K562 (cell line): Measurements from ENCODE around the gene PNPLA2. TPM values are rescaled to one million over a fixed set of nuclear protein-coding genes. Genes with fewer than 3 reads are reported as not detected.

Experiments used
- ATF7 ChIP-seq: fragments of 450-650 bp; IDR thresholded peaks from 2 replicates; pipeline ENCODE4 v1.7.1; 2014; ENCODE audit warnings: mild to moderate bottlenecking, moderate library complexity
- BRD4 ChIP-seq: fragments of 200-600 bp; sonication (generic); IDR thresholded peaks from 2 replicates; pipeline ENCODE4 v1.6.1; 2017; ENCODE audit warnings: inconsistent platforms
- BRF1 ChIP-seq: IDR thresholded peaks from 3 replicates; pipeline ENCODE4 v1.6.1; 2011; ENCODE audit warnings: borderline replicate concordance, mild to moderate bottlenecking; ENCODE audit not compliant: insufficient read length; ENCODE audit errors: extremely low read depth
- CBX1 ChIP-seq: sonication (generic); IDR thresholded peaks from 2 replicates; pipeline ENCODE4 v1.6.1; 2016; ENCODE audit warnings: antibody characterized with exemption, low read depth, mild to moderate bottlenecking
- ETS2 ChIP-seq: IDR thresholded peaks from 2 replicates; pipeline ENCODE4 v1.6.1; 2016; ENCODE audit warnings: borderline replicate concordance, missing genetic modification characterization, mild to moderate bottlenecking, moderate library complexity, missing compliant biosample characterization; ENCODE audit not compliant: poor library complexity, severe bottlenecking
- GTF2E2 ChIP-seq: fragments of 200-800 bp; sonication (Bioruptor generic); IDR thresholded peaks from 2 replicates; pipeline ENCODE4 v1.6.1; 2016; ENCODE audit warnings: missing genetic modification characterization, missing compliant biosample characterization
- HOXB6 ChIP-seq: fragments of 250-450 bp; sonication (Bioruptor Pico); IDR thresholded peaks from 2 replicates; pipeline ENCODE4 v1.5.1; 2022; ENCODE audit warnings: mild to moderate bottlenecking, borderline replicate concordance
- KLF6 ChIP-seq: fragments of 250-450 bp; sonication (Bioruptor Pico); IDR thresholded peaks from 2 replicates; pipeline ENCODE4 v1.4.0; 2020; ENCODE audit warnings: mild to moderate bottlenecking, moderate library complexity, borderline replicate concordance
- MTA2 ChIP-seq: fragments of 450-650 bp; IDR thresholded peaks from 2 replicates; pipeline ENCODE4 v1.6.1; 2016; ENCODE audit warnings: low read depth
- NFE2 ChIP-seq: IDR thresholded peaks from 2 replicates; pipeline ENCODE4 v1.6.1; 2014; ENCODE audit warnings: antibody characterized with exemption, low read depth
- NFE2L1 ChIP-seq: fragments of 450-650 bp; IDR thresholded peaks from 2 replicates; pipeline ENCODE4 v1.6.1; 2016; ENCODE audit warnings: missing genetic modification characterization, low read depth, mild to moderate bottlenecking, missing compliant biosample characterization, moderate library complexity, borderline replicate concordance
- SRSF3 ChIP-seq: fragments of 200-400 bp; formaldehyde crosslinking; IDR thresholded peaks from 2 replicates; pipeline ENCODE4 v1.6.1; 2016; ENCODE audit warnings: mild to moderate bottlenecking, low read length, moderate library complexity; ENCODE audit not compliant: insufficient read depth
- TGIF2 ChIP-seq: sonication (generic); formaldehyde crosslinking; IDR thresholded peaks from 2 replicates; pipeline ENCODE4 v1.8.1; 2022; ENCODE audit warnings: mild to moderate bottlenecking, missing genetic modification reagents, moderate library complexity
- VEZF1 ChIP-seq: fragments of 200-800 bp; sonication (Bioruptor generic); IDR thresholded peaks from 2 replicates; pipeline ENCODE4 v1.6.1; 2017; ENCODE audit warnings: missing genetic modification characterization, missing compliant biosample characterization
- ZBTB11 ChIP-seq, 3 experiments: fragments of 200-800 bp in 1 of 3; fragments of 250-450 bp in 1 of 3; fragments of 450-650 bp in 1 of 3; sonication (Bioruptor Pico) in 1 of 3; sonication (Bioruptor generic) in 1 of 3; formaldehyde crosslinking in 1 of 3; IDR thresholded peaks; 2 replicates each; pipeline versions ENCODE4 v1.6.1 to v1.8.0; 2016 to 2022; ENCODE audit warnings: mild to moderate bottlenecking in 2 of 3, missing genetic modification characterization in 2 of 3, missing compliant biosample characterization in 1 of 3, moderate library complexity in 1 of 3
- ZNF316 ChIP-seq: fragments of 450-650 bp; IDR thresholded peaks from 2 replicates; pipeline ENCODE4 v1.6.1; 2016
- ZNF778 ChIP-seq: fragments of 450-650 bp; formaldehyde crosslinking; IDR thresholded peaks from 2 replicates; pipeline ENCODE4 v1.4.0; 2020; ENCODE audit warnings: mild to moderate bottlenecking, moderate library complexity
- polyA plus RNA-seq, 8 experiments: library from polyadenylated mRNA; depleted of rRNA in 4 of 8; stranded (reverse) in 5 of 8; unstranded in 3 of 8; fragments of >200 nt; fragmentation: Nextera tagmentation in 2 of 8; fragmentation: Illumina TruSeq in 1 of 8; extraction: Ambion mirVana in 2 of 8; extraction: Trizol in 1 of 8; gene quantifications; 2 replicates each; pipeline versions ENCODE4 v1.2.1 to v1.2.3, GENCODE V29; 2011 to 2014; ENCODE audit warnings: inconsistent platforms in 1 of 8, missing spikeins in 1 of 8
- total RNA-seq, 7 experiments: library from RNA; depleted of rRNA in 6 of 7; stranded (reverse); fragments of >200 nt in 6 of 7; fragmentation: Illumina TruSeq in 2 of 7; extraction: Trizol in 2 of 7; gene quantifications; 2 replicates each; pipeline versions ENCODE4 v1.2.1 to v1.2.3, GENCODE V29; 2011 to 2021; ENCODE audit warnings: low replicate concordance in 1 of 7
- TF ChIP-seq, protein P1 (sequence below), 2 experiments: fragments of 200-800 bp in 1 of 2; sonication (Bioruptor generic) in 1 of 2; sonication (generic) in 1 of 2; formaldehyde crosslinking in 1 of 2; IDR thresholded peaks in 1 of 2; conservative IDR thresholded peaks in 1 of 2; 2 replicates each; pipeline versions ENCODE4 v1.5.0 to v1.6.1; 2016 to 2020; ENCODE audit warnings: missing compliant biosample characterization in 1 of 2, missing genetic modification characterization in 1 of 2, missing genetic modification reagents in 1 of 2
- TF ChIP-seq, protein P2 (sequence below): fragments of 250-450 bp; sonication (Bioruptor Pico); IDR thresholded peaks from 2 replicates; pipeline ENCODE4 v1.8.0; 2021; ENCODE audit warnings: borderline replicate concordance, mild to moderate bottlenecking, moderate library complexity; ENCODE audit not compliant: poor library complexity, severe bottlenecking

PNPLA2 gene
- total and polyA plus RNA-seq, 9 of the 15 experiments (the other 6 are each of a cell fraction or from before 2014, with no cell fraction given) = 0.39 to 87.1 (median 8.4) TPM

DNA sequence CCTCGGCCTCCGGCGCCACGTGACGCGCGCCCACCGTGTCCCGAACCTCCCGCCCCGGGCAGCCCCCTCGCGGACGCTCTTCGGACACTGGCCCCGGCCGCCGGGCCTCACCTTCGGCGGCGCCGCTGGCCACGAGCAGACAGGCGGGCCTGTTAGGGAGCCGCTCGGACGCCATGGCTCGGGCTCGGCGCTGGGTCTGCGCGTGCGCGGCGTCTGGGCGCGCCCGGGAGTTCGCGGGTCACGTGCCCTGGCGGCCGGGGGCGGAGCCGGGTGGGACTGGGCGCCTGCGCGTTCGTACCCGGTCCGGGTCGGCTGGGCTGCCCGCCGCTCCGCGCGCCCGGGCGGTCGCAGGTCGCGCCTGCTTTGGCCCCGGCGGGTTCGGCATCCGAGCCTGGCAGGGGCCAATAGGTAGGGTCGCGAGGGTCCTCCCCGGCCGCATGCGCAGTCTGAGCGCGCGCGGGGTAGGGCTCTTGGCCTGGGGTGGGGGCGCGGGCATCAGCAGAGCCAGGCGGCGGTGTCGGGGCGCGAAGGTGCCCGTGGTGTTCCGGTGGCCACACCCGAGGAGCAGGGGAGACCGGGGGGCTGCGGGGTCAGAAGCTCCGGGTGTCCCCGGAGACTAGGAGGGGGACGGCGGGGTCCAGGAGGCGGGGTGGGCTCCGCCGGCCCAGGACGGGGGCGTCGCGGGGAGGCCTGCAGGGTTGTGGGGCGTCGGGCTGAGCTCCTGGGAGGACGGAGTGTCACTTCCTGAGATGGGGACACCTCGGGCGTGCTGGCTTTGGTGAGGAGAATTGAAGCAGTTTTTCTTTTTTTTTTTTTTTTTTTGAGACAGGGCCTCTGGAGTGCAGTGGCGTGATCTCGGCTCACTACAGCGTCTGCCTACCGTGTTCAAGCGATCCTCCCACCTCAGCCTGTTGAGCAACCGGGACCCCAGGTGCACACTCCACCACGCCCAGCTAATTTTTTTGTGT, 41.1 kb upstream of the PNPLA2 start, which contains the start of gene GATD1 (continued):
- TF ChIP-seq ETS2 (tag) (no peak), ATF7 (0 out of 2 replicates have a peak, but pooled peaks have one; percentile 25), ZNF778 (CRISPR knock-in tag) (no peak), VEZF1 (peak; percentile 31; the same call in 1 of the 2 replicates), BRD4 (no peak), CBX1 (peak; percentile 61; the same call in 1 of the 2 replicates), BRF1 (no peak), MTA2 (no peak), GTF2E2 (no peak), HOXB6 (no peak), NFE2L1 (no peak), ZBTB11 (CRISPR knock-in tag; IDR thresholded peaks at IDR 0.05) (peak in 1 of 3 experiments; percentile 63; a peak in 1 of 6 replicates), NFE2 (no peak), KLF6 (CRISPR knock-in tag) (no peak), SRSF3 (no peak), TGIF2 (CRISPR knock-in tag) (no peak), ZNF316 (no peak)
- TF ChIP-seq, protein P1, sequence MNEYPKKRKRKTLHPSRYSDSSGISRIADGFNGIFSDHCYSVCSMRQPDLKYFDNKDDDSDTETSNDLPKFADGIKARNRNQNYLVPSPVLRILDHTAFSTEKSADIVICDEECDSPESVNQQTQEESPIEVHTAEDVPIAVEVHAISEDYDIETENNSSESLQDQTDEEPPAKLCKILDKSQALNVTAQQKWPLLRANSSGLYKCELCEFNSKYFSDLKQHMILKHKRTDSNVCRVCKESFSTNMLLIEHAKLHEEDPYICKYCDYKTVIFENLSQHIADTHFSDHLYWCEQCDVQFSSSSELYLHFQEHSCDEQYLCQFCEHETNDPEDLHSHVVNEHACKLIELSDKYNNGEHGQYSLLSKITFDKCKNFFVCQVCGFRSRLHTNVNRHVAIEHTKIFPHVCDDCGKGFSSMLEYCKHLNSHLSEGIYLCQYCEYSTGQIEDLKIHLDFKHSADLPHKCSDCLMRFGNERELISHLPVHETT (CRISPR knock-in tag; conservative IDR thresholded peaks at IDR 0.05 in 1 of 2, IDR thresholded peaks at IDR 0.05 in 1 of 2) = peak in 1 of 2 experiments; percentile 55; a peak in 2 of 4 replicates
- TF ChIP-seq, protein P2, sequence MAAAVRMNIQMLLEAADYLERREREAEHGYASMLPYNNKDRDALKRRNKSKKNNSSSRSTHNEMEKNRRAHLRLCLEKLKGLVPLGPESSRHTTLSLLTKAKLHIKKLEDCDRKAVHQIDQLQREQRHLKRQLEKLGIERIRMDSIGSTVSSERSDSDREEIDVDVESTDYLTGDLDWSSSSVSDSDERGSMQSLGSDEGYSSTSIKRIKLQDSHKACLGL (CRISPR knock-in tag) = peak; percentile 14
